Neural crest cell (in vitro differentiated cells): ENCODE results near the gene ATOX1. TPM values are rescaled to one million over a fixed set of nuclear protein-coding genes. Genes with fewer than 3 reads are reported as not detected.

Experiments
- DNase-seq: peaks from one replicate; pipeline ENCODE4 v3.0.0; 2021; ENCODE audit warnings: low read depth, mixed read lengths, low spot score
- H3K27ac Mint-ChIP-seq: one replicate; pipeline ENCODE4 v1.8.0; 2021; ENCODE audit warnings: mild to moderate bottlenecking, mixed read lengths; ENCODE audit not compliant: unreplicated experiment
- H3K27me3 Mint-ChIP-seq: 2 replicates; pipeline ENCODE4 v1.8.0; 2021; ENCODE audit warnings: low read depth, mild to moderate bottlenecking, mixed read lengths
- H3K36me3 Mint-ChIP-seq: 2 replicates; pipeline ENCODE4 v1.8.0; 2021; ENCODE audit warnings: low read depth, mild to moderate bottlenecking, mixed read lengths
- H3K4me1 Mint-ChIP-seq: 2 replicates; pipeline ENCODE4 v1.8.0; 2021; ENCODE audit warnings: mixed read lengths
- H3K4me3 Mint-ChIP-seq: one replicate; pipeline ENCODE4 v1.8.0; 2021; ENCODE audit warnings: mild to moderate bottlenecking, mixed read lengths
- H3K9me3 Mint-ChIP-seq: 2 replicates; pipeline ENCODE4 v1.8.0; 2021; ENCODE audit warnings: mixed read lengths
- CTCF ChIP-seq: fragments of 200-600 bp; sonication (generic); conservative IDR thresholded peaks from 2 replicates; pipeline ENCODE4 v1.5.0; 2021; ENCODE audit warnings: antibody characterized with exemption, mild to moderate bottlenecking
- total RNA-seq: library from RNA; stranded (reverse); gene quantifications from 2 replicates; pipeline ENCODE4 v1.2.1, GENCODE V29; 2021

The ATOX1 gene
- total RNA-seq, 1 donor from 2014 or later: 84.6 TPM

- H3K9me3 Mint-ChIP-seq: no peaks in the 10 kb centered on the region
- DNase-seq: no peak
- H3K36me3 Mint-ChIP-seq: peaks cover 13% of the 10 kb centered on the region
- H3K4me1 Mint-ChIP-seq: peaks cover 58% of the 10 kb centered on the region
- TF ChIP-seq CTCF: no peak
- H3K27ac Mint-ChIP-seq: peak overlapping the region; percentile 94
- H3K27me3 Mint-ChIP-seq: no peaks in the 10 kb centered on the region
- H3K4me3 Mint-ChIP-seq: peak overlapping the region; percentile 91
Observed at GRCh38 chr5:151772846-151773561, 14.6 kb upstream of the ATOX1 start.

GRCh38 chr5:151772029-151772845 lies 13.8 kb upstream of the ATOX1 start:
- no peaks in the 10 kb centered on the region for H3K27me3 Mint-ChIP-seq

GRCh38 chr5:151771259-151772028 lies 13.0 kb upstream of the ATOX1 start, which contains the start of gene G3BP1:
Gene G3BP1 (plus strand): TSS chr5:151771954. CDS start chr5:151786621, 14,667 bp downstream.
- peaks cover 45% of the 10 kb centered on the region for H3K4me1 Mint-ChIP-seq
- DNase-seq: peak; percentile 99
- peak; percentile 63 for TF ChIP-seq CTCF
- H3K27ac Mint-ChIP-seq: peak within 1 kb of the TSS; percentile 94
- peaks cover 4% of the 10 kb centered on the region for H3K36me3 Mint-ChIP-seq
- H3K4me3 Mint-ChIP-seq: peak within 1 kb of the TSS; percentile 91
- no peaks in the 10 kb centered on the region for H3K27me3 Mint-ChIP-seq
- no peaks in the 10 kb centered on the region for H3K9me3 Mint-ChIP-seq

More at GRCh38 chr5:151772029-151772845, 13.8 kb upstream of the ATOX1 start:
- H3K27ac Mint-ChIP-seq: peak overlapping the region; percentile 94
- peak overlapping the region; percentile 91 for H3K4me3 Mint-ChIP-seq
- no peak for TF ChIP-seq CTCF
- peak; percentile 18 for DNase-seq
- peaks cover 6% of the 10 kb centered on the region for H3K36me3 Mint-ChIP-seq
- no peaks in the 10 kb centered on the region for H3K9me3 Mint-ChIP-seq
- peaks cover 51% of the 10 kb centered on the region for H3K4me1 Mint-ChIP-seq

GRCh38 chr5:151770383-151771258 lies 12.2 kb upstream of the ATOX1 start:
- DNase-seq: peak; percentile 55
- H3K27ac Mint-ChIP-seq: peak overlapping the region; percentile 86
- peaks cover 37% of the 10 kb centered on the region for H3K4me1 Mint-ChIP-seq
- H3K36me3 Mint-ChIP-seq: no peaks in the 10 kb centered on the region
- peak overlapping the region; percentile 39 for H3K4me3 Mint-ChIP-seq
- no peaks in the 10 kb centered on the region for H3K9me3 Mint-ChIP-seq
- no peaks in the 10 kb centered on the region for H3K27me3 Mint-ChIP-seq
- TF ChIP-seq CTCF: no peak
